GM18520 (cell line): ENCODE measurements around the gene FAM43B.
A peak's percentile ranks its signal among the peaks of the same experiment; 100 is the strongest.
"Not testable (repeated sequence)": the region's sequence is repeated elsewhere in the genome, so short reads cannot be mapped to it uniquely, and the experiment has no call there.

Source experiments
- ATAC-seq: cut with Tn5 transposase; IDR thresholded peaks from one replicate; pipeline ENCODE4 v1.9.1; 2021; ENCODE audit not compliant: unreplicated experiment

FAM43B gene, protein sequence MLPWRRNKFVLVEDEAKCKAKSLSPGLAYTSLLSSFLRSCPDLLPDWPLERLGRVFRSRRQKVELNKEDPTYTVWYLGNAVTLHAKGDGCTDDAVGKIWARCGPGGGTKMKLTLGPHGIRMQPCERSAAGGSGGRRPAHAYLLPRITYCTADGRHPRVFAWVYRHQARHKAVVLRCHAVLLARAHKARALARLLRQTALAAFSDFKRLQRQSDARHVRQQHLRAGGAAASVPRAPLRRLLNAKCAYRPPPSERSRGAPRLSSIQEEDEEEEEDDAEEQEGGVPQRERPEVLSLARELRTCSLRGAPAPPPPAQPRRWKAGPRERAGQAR

DNA sequence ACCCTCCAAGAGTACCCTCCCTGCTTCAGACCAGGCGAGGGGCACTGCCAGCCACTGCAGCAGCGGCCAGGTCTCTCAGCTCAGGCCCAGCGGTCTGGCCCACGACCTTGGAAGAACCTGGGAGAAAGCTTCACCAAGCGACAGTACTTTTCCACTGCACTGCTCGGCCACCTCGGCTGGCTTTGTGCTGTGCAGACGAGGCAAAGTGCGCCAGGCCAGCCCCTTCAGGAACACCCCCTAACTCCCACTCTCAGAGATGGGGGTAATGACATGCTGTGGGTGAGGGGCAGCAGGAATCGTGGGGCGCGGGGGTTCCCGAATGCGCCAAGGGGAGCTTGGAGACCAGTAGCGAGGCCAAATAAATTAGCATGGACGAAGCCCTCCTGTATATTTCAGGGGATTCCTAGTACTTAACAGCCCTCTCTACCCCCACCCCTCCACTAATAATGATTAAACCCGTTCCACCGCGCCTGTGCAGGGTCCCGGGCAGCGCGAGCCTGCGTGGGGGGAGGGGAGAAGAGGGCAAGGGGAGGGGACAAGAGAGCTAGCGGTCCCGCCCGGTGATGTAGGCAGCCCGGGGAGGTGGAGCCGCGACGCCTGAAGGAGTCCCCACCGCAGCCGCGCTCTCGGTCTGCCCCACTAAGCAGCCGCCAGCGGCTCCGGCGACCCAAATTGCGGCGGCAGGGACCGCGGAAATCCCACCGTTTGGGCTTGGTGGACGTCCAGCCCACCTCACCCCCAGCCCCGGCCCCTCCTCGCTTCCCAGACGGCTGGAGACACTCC is at the start of gene FAM43B:
Gene FAM43B (plus strand): TSS at position 629 of the 783 bp plus-strand sequence. CDS start 401 bp downstream, outside the sequence.
- ATAC-seq, result no peak

- no peak for ATAC-seq
Measured at GRCh38 chr1:20505488-20505887, 46.9 kb upstream of the FAM43B start.

DNA sequence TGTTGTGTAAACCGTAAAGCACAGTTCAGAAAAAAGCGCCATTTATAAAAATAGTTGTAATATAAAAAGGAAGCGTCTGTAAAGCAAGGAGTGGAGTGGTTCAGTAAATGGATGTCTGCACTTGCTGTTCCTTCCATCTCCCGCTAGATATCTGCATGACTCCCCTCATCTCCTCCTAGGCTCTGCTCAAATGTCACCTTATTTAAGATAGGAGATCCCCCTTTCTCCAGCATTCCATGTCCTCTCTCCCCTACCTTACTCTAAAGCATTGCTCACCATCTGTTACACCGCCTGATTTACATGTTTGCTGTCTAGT is 45.2 kb upstream of the FAM43B start:
- ATAC-seq, result peak; percentile 14

DNA sequence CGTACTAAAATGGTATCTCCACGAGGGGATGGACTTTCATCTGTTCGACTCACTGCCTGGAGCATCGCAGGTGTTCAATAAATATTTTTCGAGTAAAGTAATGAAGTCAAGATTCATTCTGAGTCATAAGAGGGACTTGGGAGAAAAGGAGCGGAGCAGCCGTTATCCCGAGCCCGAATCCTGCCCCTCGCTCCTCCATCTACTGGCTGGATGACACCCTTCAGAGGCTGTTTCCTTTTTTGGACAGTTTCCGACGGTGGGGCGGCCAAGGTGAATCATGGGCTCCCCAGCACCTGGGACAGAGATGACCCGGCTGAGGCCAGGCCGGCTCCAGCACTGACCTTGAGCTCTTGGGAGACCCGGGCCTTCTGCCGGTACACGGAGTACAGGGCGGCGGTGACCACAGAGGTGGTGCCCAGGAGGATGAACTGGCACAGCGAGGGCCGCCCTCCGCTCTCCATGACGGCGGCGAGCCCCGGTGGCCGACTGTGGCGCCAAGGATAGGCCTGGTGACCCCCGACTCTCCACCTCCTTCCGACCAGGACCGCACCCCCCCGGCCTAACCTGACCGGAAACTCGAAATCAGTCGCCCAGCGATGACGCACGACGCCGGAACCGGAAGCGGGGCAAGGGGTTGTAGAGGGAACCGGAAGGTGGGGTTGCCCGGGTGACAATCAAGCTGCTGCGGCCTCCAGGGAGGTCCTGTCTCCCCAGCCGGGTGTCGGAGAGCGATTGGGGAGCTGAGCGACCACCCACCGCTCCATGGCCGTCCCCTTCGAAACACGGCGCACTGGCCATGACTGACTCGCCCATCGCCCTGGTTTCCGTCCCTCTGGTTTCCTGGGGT is 44.6 kb upstream of the FAM43B start, which contains the start of gene MUL1:
Gene MUL1 (minus strand): TSS at position 588 of the 847 bp plus-strand sequence. CDS start 127 bp downstream, at position 461.
- ATAC-seq, result peak; percentile 47

DNA sequence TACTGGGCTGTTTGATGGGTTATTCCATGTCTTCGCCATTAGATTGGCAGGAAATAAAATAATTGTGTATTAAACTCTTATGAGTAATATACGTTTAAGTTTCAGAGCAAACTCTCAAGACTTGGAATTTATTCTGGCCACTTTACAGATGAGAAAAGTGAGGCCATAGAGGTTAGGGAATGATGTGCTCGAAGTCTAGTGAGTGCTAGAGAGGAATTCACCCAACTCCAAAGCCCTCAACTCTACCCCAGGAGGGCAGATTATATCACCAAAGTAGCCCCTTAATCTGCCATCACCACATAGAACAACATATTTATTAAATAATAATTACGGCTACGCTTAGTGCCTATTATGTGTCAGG is 44.0 kb upstream of the FAM43B start:
- ATAC-seq, result no peak

DNA sequence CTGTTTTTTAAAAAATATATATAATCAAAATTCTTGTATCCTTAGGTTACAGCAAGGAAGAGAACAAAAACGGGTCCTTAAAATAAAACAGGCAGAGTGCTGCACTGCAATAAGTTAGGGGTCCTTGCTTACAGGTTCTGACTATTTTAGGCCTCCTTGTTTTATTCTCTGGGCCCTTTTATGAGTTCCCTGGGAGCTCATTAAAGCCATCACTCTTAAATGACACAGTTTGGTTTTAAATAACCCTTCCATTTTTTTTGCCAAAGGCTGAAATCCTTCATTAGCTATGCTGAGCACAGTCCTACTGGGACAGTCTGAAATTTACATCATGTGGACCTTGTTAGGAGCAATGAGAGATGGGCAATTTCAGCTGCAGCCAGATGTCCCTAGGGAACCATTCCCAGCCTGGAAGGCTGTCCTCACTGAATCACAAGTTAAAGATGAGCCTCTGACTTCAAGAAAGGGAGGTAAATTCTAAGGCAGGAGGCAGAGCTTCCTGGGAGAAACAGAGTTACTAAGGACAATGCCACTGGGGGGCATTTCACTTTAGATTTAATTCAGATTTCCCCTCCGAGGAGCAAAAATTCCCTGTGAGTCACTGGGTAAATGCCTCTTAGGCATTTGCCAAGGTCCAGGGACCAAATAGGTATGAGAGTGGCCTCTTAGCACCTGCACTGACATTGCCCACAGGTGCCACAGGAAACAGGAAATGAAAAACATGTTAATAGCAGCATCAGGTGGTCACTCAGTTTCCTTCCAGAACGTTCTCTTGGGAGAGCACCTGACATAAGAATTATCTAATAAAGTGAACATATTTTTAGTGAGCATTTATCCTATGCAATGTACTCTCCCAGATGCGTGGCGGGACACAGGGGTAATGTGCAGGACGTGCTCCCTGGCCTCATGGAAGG is 40.6 kb upstream of the FAM43B start:
- ATAC-seq, result no peak

- not testable (repeated sequence) for ATAC-seq
Measured at GRCh38 chr1:20519609-20520262, 32.6 kb upstream of the FAM43B start.

- ATAC-seq, result no peak
Measured at GRCh38 chr1:20521960-20522861, 30.2 kb upstream of the FAM43B start.

GRCh38 chr1:20526267-20526666 is 26.1 kb upstream of the FAM43B start:
- no peak for ATAC-seq

DNA sequence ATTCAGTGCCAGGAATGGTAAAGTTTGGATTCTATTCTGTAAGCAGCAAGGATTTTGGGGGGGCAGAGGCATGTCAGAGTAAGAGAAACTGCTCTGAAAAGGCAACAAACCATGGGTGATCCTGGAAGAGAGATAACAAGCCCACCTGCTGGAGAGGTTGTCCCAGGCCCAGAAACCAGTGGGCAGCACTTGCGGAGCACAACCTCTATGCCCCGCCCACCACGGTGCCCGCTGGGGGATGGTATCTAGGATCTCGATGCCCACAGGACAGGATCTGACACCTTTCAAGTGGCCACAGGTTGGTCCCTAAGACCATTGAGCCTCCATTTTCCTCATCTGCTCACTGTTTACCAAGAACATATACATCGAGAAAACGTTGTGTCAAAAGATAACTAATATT is 24.2 kb upstream of the FAM43B start:
- no peak for ATAC-seq

GRCh38 chr1:20530306-20530705 is 22.1 kb upstream of the FAM43B start:
- no peak for ATAC-seq

GRCh38 chr1:20530901-20531300 is 21.5 kb upstream of the FAM43B start:
- ATAC-seq, result no peak

DNA sequence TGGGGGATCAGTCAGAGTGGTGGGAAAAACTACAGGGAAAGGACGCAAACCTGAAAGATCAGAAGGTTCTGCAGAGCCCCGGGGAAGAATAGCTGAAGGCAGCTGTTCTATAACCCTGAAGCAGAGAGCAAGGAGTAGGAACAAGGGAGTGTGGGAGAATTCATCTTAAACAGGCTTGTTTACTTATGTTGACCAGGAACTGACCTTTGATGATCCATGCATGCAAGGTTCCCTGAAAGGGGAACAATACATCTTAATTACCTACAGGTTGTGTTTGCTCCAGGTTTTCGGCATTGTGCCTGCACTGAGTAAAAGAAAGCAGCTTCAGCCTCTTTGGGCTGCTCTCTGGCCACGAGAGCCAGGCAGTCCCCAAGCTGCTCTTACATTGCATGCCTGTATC is 18.7 kb upstream of the FAM43B start:
- no peak for ATAC-seq

DNA sequence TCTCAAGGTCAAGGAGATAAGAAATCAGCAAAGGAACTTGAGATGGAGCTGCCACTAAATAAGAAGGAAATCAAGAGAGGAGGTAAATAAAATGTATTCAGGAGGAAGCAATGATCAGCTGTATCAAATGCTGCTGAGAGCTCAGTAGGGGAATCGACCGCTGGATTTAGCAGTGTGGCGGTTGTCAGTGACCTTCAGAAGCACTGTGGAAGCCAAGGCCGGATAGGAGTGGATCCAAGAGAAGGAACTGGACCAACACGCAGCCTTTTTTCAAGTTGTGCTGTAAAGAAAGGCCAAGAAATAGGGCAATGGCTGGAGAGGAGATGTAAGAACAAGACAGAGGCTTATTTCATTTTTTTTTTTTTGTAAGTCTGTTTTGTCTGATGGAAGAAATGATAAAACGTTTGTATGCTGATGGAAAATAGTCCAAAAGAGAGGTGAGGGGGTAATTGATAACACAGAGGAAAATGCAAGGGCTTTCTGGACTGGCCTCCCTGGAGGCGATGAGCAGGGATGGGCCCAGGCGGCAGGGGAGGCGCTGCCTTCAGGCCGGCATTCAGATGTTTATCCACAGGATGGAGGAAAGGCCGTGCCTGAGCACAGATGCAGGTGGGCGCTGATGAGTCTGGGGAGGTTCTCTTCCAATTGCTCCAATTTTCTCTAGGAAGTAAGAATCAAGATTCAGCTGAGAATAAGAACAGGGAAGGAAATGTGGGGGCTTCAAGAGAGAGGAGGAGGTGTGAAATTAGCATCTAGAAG is 17.5 kb upstream of the FAM43B start:
- ATAC-seq, result no peak

- no peak for ATAC-seq
Measured at GRCh38 chr1:20538227-20538626, 14.1 kb upstream of the FAM43B start.

DNA sequence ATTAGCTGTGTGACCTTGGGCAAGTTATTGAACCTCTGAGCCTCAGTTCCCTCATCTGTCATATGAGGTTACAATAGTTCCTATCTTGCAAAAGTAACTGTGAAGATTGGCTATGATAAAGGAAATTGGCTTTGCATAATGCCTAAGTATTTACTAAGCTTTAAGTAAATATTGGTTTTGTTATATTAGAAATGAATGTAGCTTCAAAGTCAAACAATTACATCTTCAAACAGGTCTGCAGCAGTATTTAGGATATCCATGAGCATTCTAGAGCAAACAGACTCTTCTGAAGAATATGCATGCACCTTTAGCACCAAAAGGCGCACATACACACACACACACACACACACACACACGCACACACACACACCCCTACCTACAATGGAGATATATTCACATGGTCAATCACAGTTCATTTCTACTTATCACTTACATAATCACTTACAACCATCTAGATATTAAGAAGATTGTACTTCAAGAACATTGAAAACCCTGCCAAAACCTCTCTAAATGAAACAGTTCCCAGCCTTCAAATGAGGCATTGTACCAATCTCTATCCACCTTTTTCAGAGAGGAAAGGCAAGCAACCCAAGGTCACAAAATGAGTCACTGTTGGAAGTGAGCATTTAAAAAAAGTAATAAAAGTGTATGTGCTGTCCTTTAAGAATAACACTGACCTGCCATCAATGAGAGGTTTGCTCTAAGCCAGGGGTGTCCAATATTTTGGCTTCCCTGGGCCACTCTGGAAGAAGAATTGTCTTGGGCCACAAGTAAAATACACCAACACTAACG is 13.4 kb upstream of the FAM43B start:
- no peak for ATAC-seq

DNA sequence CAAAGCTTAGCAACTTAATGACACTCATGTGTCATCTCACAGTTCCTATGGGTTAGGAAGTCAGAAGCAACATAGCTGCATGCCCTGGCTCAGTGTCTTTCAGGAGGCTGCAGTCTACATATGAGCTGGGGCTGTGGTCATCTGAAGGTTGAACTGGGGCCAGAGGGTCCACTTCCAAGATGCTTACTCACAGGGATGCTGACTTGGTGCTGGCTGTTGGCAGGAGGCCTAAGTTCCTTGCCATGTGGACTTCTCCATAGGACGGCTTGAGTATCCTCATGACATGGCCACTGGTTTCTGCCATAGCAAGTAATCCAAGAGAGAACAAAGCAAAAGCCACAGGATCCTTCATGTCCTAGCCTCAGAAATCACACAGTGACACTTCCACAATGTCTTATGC is 12.1 kb upstream of the FAM43B start:
- ATAC-seq, result no peak
